Measurements from ENCODE around the gene HECW1.

Gene HECW1

GRCh38 chr7:43234073-43234472, 121.6 kb downstream of the HECW1 start:
- H3K36me3 ChIP-seq (ENCODE audit: control insufficient read depth, insufficient read depth, low read length): no peaks in the 10 kb centered on the region
- no peak overlapping the region for H3K9ac ChIP-seq (ENCODE audit: low read length)
- no peak overlapping the region for H3K27ac ChIP-seq (ENCODE audit: low read depth, low read length)
- H3K27me3 ChIP-seq (ENCODE audit: control insufficient read depth, insufficient read depth, low read length): no peaks in the 10 kb centered on the region
- H3K4me3 ChIP-seq (ENCODE audit: low read depth, low read length): no peak overlapping the region
- peaks cover 18% of the 10 kb centered on the region for H3K4me1 ChIP-seq (ENCODE audit: control insufficient read depth, insufficient read depth, low read length)
- no peaks in the 10 kb centered on the region for H3K9me3 ChIP-seq (ENCODE audit: control insufficient read depth, insufficient read depth, low read depth, low read length)

GRCh38 chr7:43234968-43235367, 122.5 kb downstream of the HECW1 start:
- H3K9ac ChIP-seq (ENCODE audit: low read length): no peak overlapping the region
- no peaks in the 10 kb centered on the region for H3K9me3 ChIP-seq (ENCODE audit: control insufficient read depth, insufficient read depth, low read depth, low read length)
- H3K27me3 ChIP-seq (ENCODE audit: control insufficient read depth, insufficient read depth, low read length): no peaks in the 10 kb centered on the region
- H3K4me3 ChIP-seq (ENCODE audit: low read depth, low read length): no peak overlapping the region
- no peak overlapping the region for H3K27ac ChIP-seq (ENCODE audit: low read depth, low read length)
- no peaks in the 10 kb centered on the region for H3K36me3 ChIP-seq (ENCODE audit: control insufficient read depth, insufficient read depth, low read length)
- peaks cover 18% of the 10 kb centered on the region for H3K4me1 ChIP-seq (ENCODE audit: control insufficient read depth, insufficient read depth, low read length)

GRCh38 chr7:43240565-43240964, 128.1 kb downstream of the HECW1 start:
- Histone ChIP-seq H3K27ac (ENCODE audit: low read depth, low read length) (no peak overlapping the region), H3K27me3 (ENCODE audit: control insufficient read depth, insufficient read depth, low read length) (no peaks in the 10 kb centered on the region), H3K9me3 (ENCODE audit: control insufficient read depth, insufficient read depth, low read depth, low read length) (no peaks in the 10 kb centered on the region), H3K4me3 (ENCODE audit: low read depth, low read length) (no peak overlapping the region), H3K4me1 (ENCODE audit: control insufficient read depth, insufficient read depth, low read length) (peaks cover 28% of the 10 kb centered on the region), H3K36me3 (ENCODE audit: control insufficient read depth, insufficient read depth, low read length) (no peaks in the 10 kb centered on the region), H3K9ac (ENCODE audit: low read length) (no peak overlapping the region)

GRCh38 chr7:43242628-43243255, 130.3 kb downstream of the HECW1 start:
- Histone ChIP-seq H3K4me1 (ENCODE audit: control insufficient read depth, insufficient read depth, low read length) (peaks cover 17% of the 10 kb centered on the region), H3K27ac (ENCODE audit: low read depth, low read length) (no peak overlapping the region), H3K36me3 (ENCODE audit: control insufficient read depth, insufficient read depth, low read length) (no peaks in the 10 kb centered on the region), H3K9ac (ENCODE audit: low read length) (no peak overlapping the region), H3K27me3 (ENCODE audit: control insufficient read depth, insufficient read depth, low read length) (no peaks in the 10 kb centered on the region), H3K9me3 (ENCODE audit: control insufficient read depth, insufficient read depth, low read depth, low read length) (no peaks in the 10 kb centered on the region), H3K4me3 (ENCODE audit: low read depth, low read length) (no peak overlapping the region)

- no peaks in the 10 kb centered on the region for H3K27me3 ChIP-seq (ENCODE audit: control insufficient read depth, insufficient read depth, low read length)
- H3K4me3 ChIP-seq (ENCODE audit: low read depth, low read length): no peak overlapping the region
- peaks cover 20% of the 10 kb centered on the region; the same call in 1 of the 2 replicates for H3K4me1 ChIP-seq (ENCODE audit: control insufficient read depth, insufficient read depth, low read length)
- no peaks in the 10 kb centered on the region for H3K36me3 ChIP-seq (ENCODE audit: control insufficient read depth, insufficient read depth, low read length)
- no peak overlapping the region for H3K9ac ChIP-seq (ENCODE audit: low read length)
- H3K9me3 ChIP-seq (ENCODE audit: control insufficient read depth, insufficient read depth, low read depth, low read length): no peaks in the 10 kb centered on the region
- no peak overlapping the region for H3K27ac ChIP-seq (ENCODE audit: low read depth, low read length)
Measured at GRCh38 chr7:43244232-43244631, 131.8 kb downstream of the HECW1 start.

- Histone ChIP-seq H3K9me3 (ENCODE audit: control insufficient read depth, insufficient read depth, low read depth, low read length) (no peaks in the 10 kb centered on the region), H3K4me1 (ENCODE audit: control insufficient read depth, insufficient read depth, low read length) (peaks cover 22% of the 10 kb centered on the region; the same call in 1 of the 2 replicates), H3K4me3 (ENCODE audit: low read depth, low read length) (no peak overlapping the region), H3K9ac (ENCODE audit: low read length) (no peak overlapping the region), H3K36me3 (ENCODE audit: control insufficient read depth, insufficient read depth, low read length) (no peaks in the 10 kb centered on the region), H3K27me3 (ENCODE audit: control insufficient read depth, insufficient read depth, low read length) (no peaks in the 10 kb centered on the region), H3K27ac (ENCODE audit: low read depth, low read length) (no peak overlapping the region)
Measured at GRCh38 chr7:43244784-43245183, 132.3 kb downstream of the HECW1 start.

- no peak overlapping the region for H3K4me3 ChIP-seq (ENCODE audit: low read depth, low read length)
- no peaks in the 10 kb centered on the region for H3K36me3 ChIP-seq (ENCODE audit: control insufficient read depth, insufficient read depth, low read length)
- no peak overlapping the region for H3K27ac ChIP-seq (ENCODE audit: low read depth, low read length)
- H3K9me3 ChIP-seq (ENCODE audit: control insufficient read depth, insufficient read depth, low read depth, low read length): no peaks in the 10 kb centered on the region
- no peaks in the 10 kb centered on the region for H3K27me3 ChIP-seq (ENCODE audit: control insufficient read depth, insufficient read depth, low read length)
- no peak overlapping the region for H3K9ac ChIP-seq (ENCODE audit: low read length)
- peaks cover 22% of the 10 kb centered on the region; the same call in 1 of the 2 replicates for H3K4me1 ChIP-seq (ENCODE audit: control insufficient read depth, insufficient read depth, low read length)
Measured at GRCh38 chr7:43247757-43248156, 135.3 kb downstream of the HECW1 start.

GRCh38 chr7:43248553-43248952, 136.1 kb downstream of the HECW1 start:
- Histone ChIP-seq H3K9ac (ENCODE audit: low read length) (peak overlapping the region; percentile 25), H3K36me3 (ENCODE audit: control insufficient read depth, insufficient read depth, low read length) (no peaks in the 10 kb centered on the region), H3K27me3 (ENCODE audit: control insufficient read depth, insufficient read depth, low read length) (no peaks in the 10 kb centered on the region), H3K27ac (ENCODE audit: low read depth, low read length) (no peak overlapping the region), H3K4me1 (ENCODE audit: control insufficient read depth, insufficient read depth, low read length) (peaks cover 22% of the 10 kb centered on the region; the same call in 1 of the 2 replicates), H3K4me3 (ENCODE audit: low read depth, low read length) (peak overlapping the region; percentile 18; the same call in 1 of the 2 replicates), H3K9me3 (ENCODE audit: control insufficient read depth, insufficient read depth, low read depth, low read length) (no peaks in the 10 kb centered on the region)

GRCh38 chr7:43248961-43249822, 136.7 kb downstream of the HECW1 start:
- H3K4me1 ChIP-seq (ENCODE audit: control insufficient read depth, insufficient read depth, low read length): peaks cover 22% of the 10 kb centered on the region; the same call in 1 of the 2 replicates
- no peaks in the 10 kb centered on the region for H3K9me3 ChIP-seq (ENCODE audit: control insufficient read depth, insufficient read depth, low read depth, low read length)
- H3K36me3 ChIP-seq (ENCODE audit: control insufficient read depth, insufficient read depth, low read length): no peaks in the 10 kb centered on the region
- H3K9ac ChIP-seq (ENCODE audit: low read length): peak overlapping the region; percentile 25
- no peaks in the 10 kb centered on the region for H3K27me3 ChIP-seq (ENCODE audit: control insufficient read depth, insufficient read depth, low read length)
- H3K27ac ChIP-seq (ENCODE audit: low read depth, low read length): no peak overlapping the region
- H3K4me3 ChIP-seq (ENCODE audit: low read depth, low read length): peak overlapping the region; percentile 18; the same call in 1 of the 2 replicates

GRCh38 chr7:43249823-43250145, 137.3 kb downstream of the HECW1 start:
- peaks cover 19% of the 10 kb centered on the region; the same call in 1 of the 2 replicates for H3K4me1 ChIP-seq (ENCODE audit: control insufficient read depth, insufficient read depth, low read length)
- no peak overlapping the region for H3K4me3 ChIP-seq (ENCODE audit: low read depth, low read length)
- H3K27me3 ChIP-seq (ENCODE audit: control insufficient read depth, insufficient read depth, low read length): no peaks in the 10 kb centered on the region
- no peaks in the 10 kb centered on the region for H3K36me3 ChIP-seq (ENCODE audit: control insufficient read depth, insufficient read depth, low read length)
- no peak overlapping the region for H3K9ac ChIP-seq (ENCODE audit: low read length)
- no peak overlapping the region for H3K27ac ChIP-seq (ENCODE audit: low read depth, low read length)
- H3K9me3 ChIP-seq (ENCODE audit: control insufficient read depth, insufficient read depth, low read depth, low read length): no peaks in the 10 kb centered on the region

Data from HUES6 (cell line).